IMR-90 (cell line): ENCODE data around the gene ASB14. TPM values are rescaled to one million over a fixed set of nuclear protein-coding genes. Genes with fewer than 3 reads are reported as not detected.
A peak's percentile ranks its signal among the peaks of the same experiment; 100 is the strongest.

ENCODE experiments used
- ATAC-seq: fragments of 200-7000 bp; cut with Tn5 transposase; 2 replicates; pipeline ENCODE4 v1.9.1; 2020; ENCODE audit warnings: low read depth, mild to moderate bottlenecking, moderate library complexity
- BruUV-seq: library from RNA; stranded (reverse); fragments of 400-500 nt; replicated peaks from 2 replicates; lab custom pipeline; 2021; lab: Mats Ljungman, UMichigan
- CTCF ChIA-PET: fragments of 300-600 bp; formaldehyde crosslinking; extraction: SDS; loops from one replicate; lab custom pipeline; 2021; ENCODE audit warnings: antibody characterized with exemption; lab: Yijun Ruan, JAX
- POLR2A ChIA-PET: fragments of 300-600 bp; sonication (Branson Sonifier 250); formaldehyde crosslinking; loops from one replicate; lab custom pipeline; 2022; ENCODE audit warnings: antibody characterized with exemption; ENCODE audit not compliant: unreplicated experiment; lab: Charles Lee
- DNase-seq: peaks from one replicate; pipeline ENCODE4 v3.0.0; 2013
- H2AFZ ChIP-seq: replicated peaks from 2 replicates; pipeline ENCODE3; 2013; ENCODE audit warnings: low read length, mild to moderate bottlenecking; ENCODE audit not compliant: poor library complexity
- H2AK5ac ChIP-seq: 2 replicates; pipeline ENCODE4 v1.6.1; 2013; ENCODE audit warnings: low read depth, low read length, inconsistent platforms
- H2AK9ac ChIP-seq: replicated peaks from 2 replicates; pipeline ENCODE3; 2013; ENCODE audit warnings: mild to moderate bottlenecking, low read depth, low read length, moderate library complexity; ENCODE audit not compliant: poor library complexity
- H2BK120ac ChIP-seq: 2 replicates; pipeline ENCODE4 v1.6.1; 2013; ENCODE audit warnings: low read depth, low read length, inconsistent platforms
- H2BK15ac ChIP-seq: 3 replicates; pipeline ENCODE4 v1.6.1; 2013; ENCODE audit warnings: low read depth, low read length, inconsistent platforms
- H2BK20ac ChIP-seq: 2 replicates; pipeline ENCODE4 v1.6.1; 2013; ENCODE audit warnings: low read depth, mild to moderate bottlenecking, inconsistent platforms, low read length, moderate library complexity
- H2BK5ac ChIP-seq: 2 replicates; pipeline ENCODE4 v1.6.1; 2013; ENCODE audit warnings: mild to moderate bottlenecking, low read depth, low read length, inconsistent platforms; ENCODE audit not compliant: poor library complexity, severe bottlenecking
- H3K14ac ChIP-seq: replicated peaks from 2 replicates; pipeline ENCODE4 v1.6.1; 2013; ENCODE audit warnings: low read depth, low read length, inconsistent platforms
- H3K18ac ChIP-seq: 2 replicates; pipeline ENCODE4 v1.6.1; 2013; ENCODE audit warnings: low read depth, low read length, control low read depth
- H3K23ac ChIP-seq: 2 replicates; pipeline ENCODE4 v1.6.1; 2013; ENCODE audit warnings: low read depth, low read length, inconsistent platforms
- H3K27ac ChIP-seq: 2 replicates; pipeline ENCODE4 v1.5.1; 2013; ENCODE audit warnings: mild to moderate bottlenecking, control low read depth, low read length; ENCODE audit not compliant: insufficient read depth
- H3K27me3 ChIP-seq: 2 replicates; pipeline ENCODE4 v1.6.1; 2013; ENCODE audit warnings: low read length; ENCODE audit not compliant: control insufficient read depth, insufficient read depth
- H3K36me3 ChIP-seq: 2 replicates; pipeline ENCODE4 v1.6.1; 2013; ENCODE audit warnings: low read length, mixed read lengths; ENCODE audit not compliant: control insufficient read depth, insufficient read depth
- H3K4ac ChIP-seq: 2 replicates; pipeline ENCODE4 v1.6.1; 2013; ENCODE audit warnings: low read depth, low read length, inconsistent platforms
- H3K4me1 ChIP-seq: 2 replicates; pipeline ENCODE4 v1.6.1; 2013; ENCODE audit warnings: low read length, mixed read lengths; ENCODE audit not compliant: control insufficient read depth, insufficient read depth
- H3K4me2 ChIP-seq: 2 replicates; pipeline ENCODE4 v1.6.1; 2013; ENCODE audit warnings: low read depth, mild to moderate bottlenecking, control low read depth, low read length, moderate library complexity
- H3K4me3 ChIP-seq: 2 replicates; pipeline ENCODE4 v1.5.1; 2013; ENCODE audit warnings: low read depth, mild to moderate bottlenecking, control low read depth, low read length, moderate library complexity; ENCODE audit not compliant: insufficient read depth
- H3K56ac ChIP-seq: 2 replicates; pipeline ENCODE4 v1.6.1; 2013; ENCODE audit warnings: low read length, inconsistent platforms; ENCODE audit not compliant: insufficient read depth; ENCODE audit errors: extremely low read depth
- H3K79me1 ChIP-seq, 2 experiments: 2 replicates each; pipeline ENCODE4 v1.6.1; 2013; ENCODE audit warnings: low read length in 2 of 2, inconsistent platforms in 1 of 2, low read depth in 1 of 2
- H3K9ac ChIP-seq: 2 replicates; pipeline ENCODE4 v1.6.1; 2013; ENCODE audit warnings: low read depth, low read length, control low read depth
- H3K9me1 ChIP-seq: 2 replicates; pipeline ENCODE4 v1.6.1; 2013; ENCODE audit warnings: low read length, inconsistent platforms; ENCODE audit not compliant: insufficient read depth
- H3K9me3 ChIP-seq: 2 replicates; pipeline ENCODE4 v1.6.1; 2013; ENCODE audit warnings: low read length; ENCODE audit not compliant: control insufficient read depth, insufficient read depth
- H4K20me1 ChIP-seq: 2 replicates; pipeline ENCODE4 v1.6.1; 2013; ENCODE audit warnings: low read length, inconsistent platforms; ENCODE audit not compliant: insufficient read depth
- H4K5ac ChIP-seq: 2 replicates; pipeline ENCODE4 v1.6.1; 2013; ENCODE audit warnings: mild to moderate bottlenecking, low read depth, low read length, control low read depth
- H4K8ac ChIP-seq, 2 experiments: 2 replicates each; pipeline ENCODE4 v1.6.1; 2013; ENCODE audit warnings: low read depth in 2 of 2, low read length in 2 of 2, control low read depth in 1 of 2, inconsistent platforms in 1 of 2
- H4K91ac ChIP-seq: 2 replicates; pipeline ENCODE4 v1.6.1; 2013; ENCODE audit warnings: low read depth, low read length, inconsistent platforms; ENCODE audit not compliant: insufficient read depth
- CHD1 ChIP-seq: IDR thresholded peaks from 2 replicates; pipeline ENCODE4 v1.6.1; 2012; ENCODE audit warnings: low read depth, low read length, improper control_type of control experiment
- ELK1 ChIP-seq: fragments of 150-350 bp; IDR thresholded peaks from 2 replicates; pipeline ENCODE4 v1.6.1; 2016; ENCODE audit warnings: low read depth, mild to moderate bottlenecking, low read length, moderate library complexity, borderline replicate concordance
- MAFK ChIP-seq: IDR thresholded peaks from 2 replicates; pipeline ENCODE4 v1.6.1; 2012; ENCODE audit warnings: low read depth, low read length, improper control_type of control experiment
- POLR2A ChIP-seq: IDR thresholded peaks from 2 replicates; pipeline ENCODE4 v1.6.1; 2012; ENCODE audit warnings: mild to moderate bottlenecking, low read depth, low read length
- RCOR1 ChIP-seq: IDR thresholded peaks from 2 replicates; pipeline ENCODE4 v1.6.1; 2012; ENCODE audit warnings: mild to moderate bottlenecking, low read length, improper control_type of control experiment; ENCODE audit not compliant: insufficient replicate concordance
- RFX5 ChIP-seq: IDR thresholded peaks from 2 replicates; pipeline ENCODE4 v1.8.0; 2012; ENCODE audit warnings: low read depth, mild to moderate bottlenecking, low read length, moderate library complexity
- WGBS, 2 experiments: methylation state at CpG; one replicate each; pipeline versions ENCODE4 v1.1.5 to v1.1.7; 2013; ENCODE audit warnings: missing lambda C conversion rate in 2 of 2; ENCODE audit not compliant: insufficient read length in 1 of 2; ENCODE audit errors: extremely low coverage in 2 of 2; 5-methylcytosine and 5-hydroxymethylcytosine counted together
- dilution Hi-C: fragments of 300-500 bp; cut with HindIII; formaldehyde crosslinking; loops from one replicate; pipeline ENCODE4 v1.14.3; 2018; ENCODE audit warnings: low sequenced_read_pairs; ENCODE audit not compliant: unreplicated experiment
- in situ Hi-C: fragments of 300-500 bp; cut with MboI; formaldehyde crosslinking; loops from 3 replicates; pipeline ENCODE4 v1.14.3; 2019; ENCODE audit warnings: low sequenced_read_pairs, inconsistent platforms, mixed read lengths
- intact Hi-C: fragments of 100-400 bp; cut with micrococcal nuclease; formaldehyde crosslinking; loops from 2 replicates; pipeline ENCODE4 v1.10.0; 2022
- polyA plus RNA-seq, 3 experiments: library from polyadenylated mRNA; depleted of rRNA; stranded (reverse); fragments of >200 nt; gene quantifications; 2 replicates each; pipeline ENCODE4 v1.2.3, GENCODE V29; 2012; ENCODE audit warnings: low replicate concordance in 1 of 3
- total RNA-seq: library from RNA; depleted of rRNA; stranded (reverse); fragments of >200 nt; gene quantifications from 2 replicates; pipeline ENCODE4 v1.2.3, GENCODE V29; 2012

Gene ASB14
- total and polyA plus RNA-seq, 2 of the 4 experiments (the other 2 are of a cell fraction) = not detected

- Histone ChIP-seq H2AK9ac (no peak overlapping the region), H3K9ac (no peak overlapping the region), H4K5ac (no peak overlapping the region), H2BK120ac (no peak overlapping the region), H3K4me2 (no peak overlapping the region), H3K27ac (no peak overlapping the region), H4K91ac (no peak overlapping the region), H3K56ac (no peak overlapping the region), H4K20me1 (no peaks in the 10 kb centered on the region), H3K4me3 (no peak overlapping the region), H3K27me3 (no peaks in the 10 kb centered on the region), H2BK20ac (no peak overlapping the region), H3K9me1 (peaks cover 5% of the 10 kb centered on the region), H2BK15ac (no peak overlapping the region), H2BK5ac (no peak overlapping the region), H3K23ac (no peak overlapping the region), H3K9me3 (peaks cover 3% of the 10 kb centered on the region; the same call in 1 of the 2 replicates), H3K4me1 (peaks cover 4% of the 10 kb centered on the region), H3K79me1 (no peaks in the 10 kb centered on the region), H3K4ac (no peak overlapping the region), H2AFZ (no peak overlapping the region), H3K36me3 (peaks cover 4% of the 10 kb centered on the region; the same call in 1 of the 2 replicates), H4K8ac (no peak overlapping the region), H2AK5ac (no peak overlapping the region), H3K18ac (no peak overlapping the region), H3K14ac (no peak overlapping the region)
- TF ChIP-seq CHD1 = no peak
- TF ChIP-seq POLR2A = no peak
- TF ChIP-seq RFX5 = no peak
- no peak for TF ChIP-seq ELK1
- TF ChIP-seq RCOR1 = no peak
- TF ChIP-seq MAFK = no peak
- in situ Hi-C loops (no loop called here), intact Hi-C loops (no loop called here), dilution Hi-C loops (no loop called here)
- ATAC-seq (no peak), DNase-seq (peak; percentile 2)
- BruUV-seq = no TSS peak
- POLR2A ChIA-PET = no interaction called here
- WGBS, 2 experiments = 100% methylated on average over 1 of the region's 1 CpG; no CpG with 5 or more reads in 1 of the 2 experiments
- CTCF ChIA-PET = no interaction called here
Observed at GRCh38 chr3:57278237-57278636, 14.2 kb downstream of the ASB14 start.
